ENCODE results near the gene CABP1. TPM values are rescaled to one million over a fixed set of nuclear protein-coding genes. Genes with fewer than 3 reads are reported as not detected.

The CABP1 gene
- total RNA-seq, 2 experiments from 2014 or later, result 0.50 to 1.1 TPM

DNA sequence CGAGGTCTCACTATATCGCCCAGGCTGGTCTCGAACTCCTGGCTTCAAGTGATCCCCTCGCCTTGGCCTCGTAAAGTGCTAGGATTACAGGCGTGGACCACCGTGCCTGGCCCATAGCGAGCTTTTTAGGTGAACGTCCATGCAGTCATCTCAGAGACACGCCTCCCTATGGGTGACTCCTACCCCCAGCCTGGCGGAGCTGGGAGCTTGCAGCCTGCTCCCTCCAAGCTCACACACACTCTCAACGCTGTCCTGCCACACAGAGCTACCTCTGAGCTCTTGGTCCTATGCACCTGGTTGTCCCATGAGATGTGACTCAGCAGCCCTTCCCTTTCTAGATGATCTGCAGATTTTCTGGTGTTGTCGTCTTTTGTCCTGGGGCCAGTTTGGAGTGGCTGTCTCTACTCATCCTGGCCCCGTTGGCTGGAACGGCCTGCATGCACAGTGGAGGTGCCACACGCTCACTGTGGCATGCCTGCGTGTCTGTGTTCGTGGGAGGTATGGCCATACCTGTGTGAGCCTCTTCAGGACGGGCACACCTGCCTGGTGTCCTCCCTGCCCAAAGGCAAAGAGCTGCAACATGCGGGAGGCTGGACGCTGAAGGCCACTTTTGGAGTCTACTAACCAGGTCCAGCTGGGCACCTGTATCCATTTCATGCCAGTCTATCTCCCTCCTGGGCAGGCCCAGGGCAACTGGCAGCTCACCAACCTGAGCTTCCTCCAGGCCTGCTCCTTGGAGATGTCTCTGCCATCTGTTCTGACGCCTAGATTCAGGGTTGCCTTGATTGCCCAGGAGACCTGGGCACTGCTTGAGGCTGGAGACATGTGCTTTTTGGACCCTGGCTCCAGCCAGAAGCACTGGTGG is 18.1 kb downstream of the CABP1 start:
- no peaks in the 10 kb centered on the region for H3K4me1 Mint-ChIP-seq (ENCODE audit: low read depth)
- intact Hi-C loops (cut with micrococcal nuclease), result no loop called here
- no peaks in the 10 kb centered on the region for H3K9me3 Mint-ChIP-seq
- DNase-seq, result no peak
- no peak for ATAC-seq
- no peak overlapping the region for H3K4me3 Mint-ChIP-seq
- TF ChIP-seq, protein P1, sequence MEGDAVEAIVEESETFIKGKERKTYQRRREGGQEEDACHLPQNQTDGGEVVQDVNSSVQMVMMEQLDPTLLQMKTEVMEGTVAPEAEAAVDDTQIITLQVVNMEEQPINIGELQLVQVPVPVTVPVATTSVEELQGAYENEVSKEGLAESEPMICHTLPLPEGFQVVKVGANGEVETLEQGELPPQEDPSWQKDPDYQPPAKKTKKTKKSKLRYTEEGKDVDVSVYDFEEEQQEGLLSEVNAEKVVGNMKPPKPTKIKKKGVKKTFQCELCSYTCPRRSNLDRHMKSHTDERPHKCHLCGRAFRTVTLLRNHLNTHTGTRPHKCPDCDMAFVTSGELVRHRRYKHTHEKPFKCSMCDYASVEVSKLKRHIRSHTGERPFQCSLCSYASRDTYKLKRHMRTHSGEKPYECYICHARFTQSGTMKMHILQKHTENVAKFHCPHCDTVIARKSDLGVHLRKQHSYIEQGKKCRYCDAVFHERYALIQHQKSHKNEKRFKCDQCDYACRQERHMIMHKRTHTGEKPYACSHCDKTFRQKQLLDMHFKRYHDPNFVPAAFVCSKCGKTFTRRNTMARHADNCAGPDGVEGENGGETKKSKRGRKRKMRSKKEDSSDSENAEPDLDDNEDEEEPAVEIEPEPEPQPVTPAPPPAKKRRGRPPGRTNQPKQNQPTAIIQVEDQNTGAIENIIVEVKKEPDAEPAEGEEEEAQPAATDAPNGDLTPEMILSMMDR (IDR thresholded peaks at IDR 0.05), result no peak
- CTCF ChIA-PET, result interaction anchor here (1.0 to 4.7 kb wide), 4 partner anchors 9 to 313 kb away, joined by 3 to 36 read pairs (median 4); no protein-coding TSS in a partner anchor
- H3K27me3 Mint-ChIP-seq, result no peaks in the 10 kb centered on the region
- H3K36me3 Mint-ChIP-seq (ENCODE audit: low read depth), result no peaks in the 10 kb centered on the region
- POLR2A ChIA-PET, result interaction anchor here (0.9 to 1.0 kb wide), 2 partner anchors 10 to 13 kb away, joined by 3 read pairs; no protein-coding TSS in a partner anchor
- no peak overlapping the region for H3K27ac Mint-ChIP-seq

DNA sequence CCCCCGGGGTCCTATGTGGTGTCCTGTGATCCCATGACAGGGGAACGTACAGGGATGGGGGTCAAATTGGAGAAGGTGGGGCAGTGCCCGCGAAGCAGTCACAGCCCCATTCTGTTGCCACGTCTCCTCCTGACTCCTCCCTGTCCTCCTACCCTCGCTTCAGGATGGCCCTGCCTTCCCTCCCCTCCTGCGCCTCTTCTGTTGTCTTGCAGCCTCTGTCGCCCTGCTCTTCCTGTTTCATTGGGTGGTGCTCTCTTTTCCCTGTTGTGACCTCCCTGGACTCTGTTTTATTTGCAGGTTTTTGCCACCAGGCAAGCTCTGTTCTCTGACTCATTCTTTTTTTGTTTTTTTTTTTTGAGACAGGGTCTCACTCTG is 18.7 kb downstream of the CABP1 start:
- Mint-ChIP-seq H3K4me3 (no peak overlapping the region), H3K27me3 (no peaks in the 10 kb centered on the region), H3K27ac (no peak overlapping the region), H3K4me1 (ENCODE audit: low read depth) (no peaks in the 10 kb centered on the region), H3K36me3 (ENCODE audit: low read depth) (no peaks in the 10 kb centered on the region), H3K9me3 (no peaks in the 10 kb centered on the region)
- TF ChIP-seq, protein P1 (IDR thresholded peaks at IDR 0.05), result no peak
- ATAC-seq (no peak), DNase-seq (no peak)
- POLR2A ChIA-PET, result interaction anchor here (0.9 kb wide), 1 partner anchor 9 kb away, joined by 3 read pairs; no protein-coding TSS in a partner anchor
- intact Hi-C loops (cut with micrococcal nuclease), result no loop called here
- CTCF ChIA-PET, result interaction anchor here (1.1 to 4.7 kb wide), 2 partner anchors 10 to 12 kb away, joined by 6 to 36 read pairs; no protein-coding TSS in a partner anchor

DNA sequence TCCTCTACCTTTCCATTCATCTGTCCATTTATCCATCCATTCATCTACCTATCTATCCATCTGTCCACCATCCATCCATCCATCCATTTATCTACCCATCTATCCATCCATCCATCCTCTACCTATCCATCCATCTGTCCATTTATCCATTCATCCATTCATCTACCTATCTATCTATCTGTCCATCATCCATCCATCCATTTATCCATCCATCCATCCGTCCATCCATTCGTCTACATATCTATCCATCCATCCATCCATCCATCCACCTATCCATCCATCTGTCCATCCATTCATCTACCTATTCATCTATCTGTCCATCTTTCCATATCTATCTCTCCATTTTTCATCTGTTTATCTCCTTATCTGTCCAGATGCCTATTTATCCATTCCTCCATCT is 21.0 kb downstream of the CABP1 start:
- H3K27me3 Mint-ChIP-seq, result no peaks in the 10 kb centered on the region
- DNase-seq (no peak), ATAC-seq (no peak)
- H3K36me3 Mint-ChIP-seq (ENCODE audit: low read depth), result no peaks in the 10 kb centered on the region
- TF ChIP-seq, protein P1 (IDR thresholded peaks at IDR 0.05), result no peak
- ChIA-PET CTCF (interaction anchor here (1.3 kb wide), 1 partner anchor 12 kb away, joined by 6 read pairs; no protein-coding TSS in a partner anchor), POLR2A (interaction anchor here (0.6 kb wide), 1 partner anchor 37 kb away, joined by 5 read pairs; no protein-coding TSS in a partner anchor)
- H3K27ac Mint-ChIP-seq, result no peak overlapping the region
- intact Hi-C loops (cut with micrococcal nuclease), result no loop called here
- no peaks in the 10 kb centered on the region for H3K9me3 Mint-ChIP-seq
- no peaks in the 10 kb centered on the region for H3K4me1 Mint-ChIP-seq (ENCODE audit: low read depth)
- no peak overlapping the region for H3K4me3 Mint-ChIP-seq

DNA sequence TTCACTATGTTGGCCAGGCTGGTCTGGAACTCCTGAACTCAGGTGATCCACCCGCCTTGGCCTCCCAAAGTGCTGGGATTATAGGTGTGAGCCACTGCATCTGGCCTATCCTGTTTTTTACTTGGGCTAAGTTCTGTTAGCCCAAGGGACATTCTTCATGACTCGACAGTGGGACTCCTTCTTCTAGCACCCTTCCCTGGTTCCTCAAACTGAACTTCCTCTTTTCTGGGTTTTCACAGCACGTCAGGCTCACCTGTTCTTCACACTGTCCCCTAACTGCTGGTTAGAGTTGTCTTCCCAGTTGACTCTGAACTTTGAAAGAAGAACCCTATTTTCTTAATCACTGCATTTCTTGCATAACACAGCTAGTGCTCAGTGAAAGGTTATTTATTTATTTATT is 22.5 kb downstream of the CABP1 start:
- intact Hi-C loops (cut with micrococcal nuclease), result no loop called here
- ChIA-PET CTCF (interaction anchor here (1.9 to 2.1 kb wide), 2 partner anchors 14 to 16 kb away, joined by 4 to 8 read pairs; no protein-coding TSS in a partner anchor), POLR2A (no interaction called here)
- Mint-ChIP-seq H3K27me3 (no peaks in the 10 kb centered on the region), H3K9me3 (no peaks in the 10 kb centered on the region), H3K27ac (no peak overlapping the region), H3K4me1 (ENCODE audit: low read depth) (no peaks in the 10 kb centered on the region), H3K4me3 (no peak overlapping the region), H3K36me3 (ENCODE audit: low read depth) (no peaks in the 10 kb centered on the region)
- no peak for DNase-seq
- TF ChIP-seq, protein P1 (IDR thresholded peaks at IDR 0.05), result no peak
- no peak for ATAC-seq

DNA sequence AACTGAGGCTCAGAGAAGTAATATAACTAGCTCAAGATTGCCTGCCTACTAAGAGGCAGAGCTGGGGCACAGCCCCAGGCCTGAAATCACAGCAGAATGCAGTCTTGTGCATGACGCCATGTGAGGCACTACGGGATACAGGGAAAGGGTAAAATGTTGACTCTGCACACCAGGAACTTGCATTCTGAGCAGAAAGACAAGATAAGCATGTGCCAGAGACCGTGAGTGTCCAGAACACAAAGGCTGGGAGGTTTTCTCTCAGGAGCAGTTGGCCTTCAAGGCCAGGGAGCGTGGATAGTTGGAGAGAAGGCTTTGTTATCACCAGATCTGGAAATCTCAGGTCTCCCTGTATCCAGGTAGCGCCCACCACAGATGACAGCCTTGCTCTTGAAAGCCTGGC is 23.3 kb downstream of the CABP1 start:
- ATAC-seq (no peak), DNase-seq (no peak)
- intact Hi-C loops (cut with micrococcal nuclease), result no loop called here
- Mint-ChIP-seq H3K9me3 (no peaks in the 10 kb centered on the region), H3K27ac (no peak overlapping the region), H3K4me1 (ENCODE audit: low read depth) (no peaks in the 10 kb centered on the region), H3K4me3 (no peak overlapping the region), H3K27me3 (no peaks in the 10 kb centered on the region), H3K36me3 (ENCODE audit: low read depth) (no peaks in the 10 kb centered on the region)
- ChIA-PET CTCF (interaction anchor here (1.1 to 2.1 kb wide), 3 partner anchors 14 to 80 kb away, joined by 3 to 8 read pairs (median 4); no protein-coding TSS in a partner anchor), POLR2A (no interaction called here)
- TF ChIP-seq, protein P1 (IDR thresholded peaks at IDR 0.05), result no peak

All from activated CD8-positive, alpha-beta T cell treated with anti-CD3 and anti-CD28 coated beads for 36 hours (primary cell).